ENCODE measurements around the gene NPPC.
A peak's percentile ranks its signal among the peaks of the same experiment; 100 is the strongest.

DNA sequence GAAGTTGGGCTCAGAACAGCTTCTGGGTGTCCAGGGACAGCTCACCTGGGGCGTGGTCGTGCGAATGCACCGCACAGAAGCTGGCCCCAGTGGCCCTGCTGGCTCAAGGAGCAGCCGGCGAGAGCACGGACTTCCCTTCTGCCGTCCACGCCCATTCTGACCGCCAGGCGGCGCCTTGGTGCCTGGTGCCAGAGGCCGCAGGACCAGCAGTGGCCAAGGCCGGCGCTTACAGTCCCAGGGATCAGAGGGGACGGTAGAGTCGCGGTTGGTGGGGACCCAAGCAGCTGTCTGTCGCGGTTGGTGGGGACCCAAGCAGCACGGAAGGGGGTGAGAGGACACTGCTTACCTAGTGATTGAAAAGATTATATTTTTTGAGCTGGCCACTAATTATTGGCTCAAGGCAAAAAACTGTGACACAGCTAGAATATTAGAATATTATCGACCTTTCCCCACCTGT lies 25.7 kb downstream of the NPPC start:
- TF ChIP-seq CTCF (IDR thresholded peaks at IDR 0.05) = peak in 3 of 4 experiments; percentile 43 to 73 (median 52)
- TF ChIP-seq POLR2A (IDR thresholded peaks at IDR 0.05) = no peak
